Neutrophil (primary cell): Measurements from ENCODE around the gene EFCAB8.

Experiments used
- H3K27ac ChIP-seq: fragments of 200-600 bp; sonication (generic); 2 replicates; pipeline ENCODE4 v1.5.1; 2016; ENCODE audit warnings: mild to moderate bottlenecking, moderate library complexity
- H3K27me3 ChIP-seq: fragments of 200-600 bp; sonication (generic); 2 replicates; pipeline ENCODE4 v1.6.0; 2016; ENCODE audit warnings: mild to moderate bottlenecking
- H3K36me3 ChIP-seq: fragments of 200-600 bp; sonication (generic); 2 replicates; pipeline ENCODE4 v1.5.1; 2017
- H3K4me1 ChIP-seq, 2 experiments: fragments of 200-600 bp in 1 of 2; sonication (generic) in 1 of 2; 1 replicate in 1 of 2; 2 replicates in 1 of 2; pipeline versions ENCODE4 v1.5.1 to v1.6.1; 2013 to 2016; ENCODE audit warnings: low read depth in 1 of 2, low read length in 1 of 2, mild to moderate bottlenecking in 1 of 2, moderate library complexity in 1 of 2; ENCODE audit not compliant: control insufficient read depth in 1 of 2, insufficient read depth in 1 of 2
- H3K4me3 ChIP-seq, 2 experiments: fragments of 200-600 bp in 1 of 2; sonication (generic) in 1 of 2; 1 replicate in 1 of 2; 2 replicates in 1 of 2; pipeline ENCODE4 v1.5.1; 2013 to 2016; ENCODE audit warnings: low read depth in 1 of 2, low read length in 1 of 2, mild to moderate bottlenecking in 1 of 2, moderate library complexity in 1 of 2
- H3K9me3 ChIP-seq: fragments of 200-600 bp; sonication (generic); 2 replicates; pipeline ENCODE4 v1.5.1; 2016
- TF ChIP-seq, protein P1 (sequence below): fragments of 200-600 bp; sonication (generic); IDR thresholded peaks from 2 replicates; pipeline ENCODE4 v1.5.1; 2016; ENCODE audit warnings: antibody characterized with exemption

EFCAB8 gene

DNA sequence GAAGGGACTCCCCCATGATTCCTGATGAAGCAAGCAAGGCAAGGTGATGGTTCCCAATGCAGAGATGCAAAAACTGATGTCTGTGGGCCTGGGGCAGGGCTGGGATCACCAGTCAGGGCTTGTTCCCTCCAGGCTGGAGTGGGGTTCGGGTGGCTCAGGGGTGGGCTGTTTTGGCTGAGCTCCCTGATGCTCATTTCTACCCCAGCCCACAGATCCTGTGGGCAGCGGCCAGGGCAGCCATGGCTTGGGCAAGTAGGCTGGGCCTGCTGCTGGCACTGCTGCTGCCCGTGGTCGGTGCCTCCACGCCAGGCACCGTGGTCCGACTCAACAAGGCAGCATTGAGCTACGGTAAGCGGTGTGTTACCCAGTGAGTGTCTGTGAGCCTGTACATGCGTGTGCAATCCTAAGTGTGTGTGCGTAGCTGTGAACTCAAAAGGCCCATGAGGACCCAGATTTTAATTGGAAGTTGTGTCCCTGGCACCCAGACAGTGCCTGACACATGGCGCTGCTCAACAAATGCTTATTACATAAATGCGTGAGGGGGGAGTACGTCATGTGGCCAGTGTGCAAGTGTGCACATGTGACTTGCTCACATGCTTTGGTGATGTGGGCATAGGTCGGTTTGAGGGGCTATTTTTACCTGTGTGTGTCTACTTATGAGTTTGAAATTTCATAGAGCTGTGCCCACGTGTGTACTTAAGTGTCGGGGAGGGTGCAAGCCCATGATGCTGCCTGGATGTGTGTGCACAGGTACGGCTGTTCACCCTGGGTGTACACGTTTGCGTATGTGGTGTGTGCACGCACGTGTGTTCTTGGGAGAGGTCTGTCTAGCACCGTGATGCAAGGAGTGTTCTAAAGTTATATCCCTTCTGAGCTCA lies 149.9 kb downstream of the EFCAB8 start:
- Histone ChIP-seq H3K36me3 (no peaks in the 10 kb centered on the region), H3K4me3 (no peak overlapping the region), H3K9me3 (no peaks in the 10 kb centered on the region), H3K27me3 (no peaks in the 10 kb centered on the region), H3K4me1 (no peaks in the 10 kb centered on the region), H3K27ac (no peak overlapping the region)
- TF ChIP-seq, protein P1, sequence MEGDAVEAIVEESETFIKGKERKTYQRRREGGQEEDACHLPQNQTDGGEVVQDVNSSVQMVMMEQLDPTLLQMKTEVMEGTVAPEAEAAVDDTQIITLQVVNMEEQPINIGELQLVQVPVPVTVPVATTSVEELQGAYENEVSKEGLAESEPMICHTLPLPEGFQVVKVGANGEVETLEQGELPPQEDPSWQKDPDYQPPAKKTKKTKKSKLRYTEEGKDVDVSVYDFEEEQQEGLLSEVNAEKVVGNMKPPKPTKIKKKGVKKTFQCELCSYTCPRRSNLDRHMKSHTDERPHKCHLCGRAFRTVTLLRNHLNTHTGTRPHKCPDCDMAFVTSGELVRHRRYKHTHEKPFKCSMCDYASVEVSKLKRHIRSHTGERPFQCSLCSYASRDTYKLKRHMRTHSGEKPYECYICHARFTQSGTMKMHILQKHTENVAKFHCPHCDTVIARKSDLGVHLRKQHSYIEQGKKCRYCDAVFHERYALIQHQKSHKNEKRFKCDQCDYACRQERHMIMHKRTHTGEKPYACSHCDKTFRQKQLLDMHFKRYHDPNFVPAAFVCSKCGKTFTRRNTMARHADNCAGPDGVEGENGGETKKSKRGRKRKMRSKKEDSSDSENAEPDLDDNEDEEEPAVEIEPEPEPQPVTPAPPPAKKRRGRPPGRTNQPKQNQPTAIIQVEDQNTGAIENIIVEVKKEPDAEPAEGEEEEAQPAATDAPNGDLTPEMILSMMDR, result no peak

GRCh38 chr20:33009214-33010132 lies 150.8 kb downstream of the EFCAB8 start:
- Histone ChIP-seq H3K27me3 (no peaks in the 10 kb centered on the region), H3K9me3 (no peaks in the 10 kb centered on the region), H3K36me3 (no peaks in the 10 kb centered on the region), H3K27ac (no peak overlapping the region), H3K4me1 (no peaks in the 10 kb centered on the region), H3K4me3 (no peak overlapping the region)
- TF ChIP-seq, protein P1, result no peak

DNA sequence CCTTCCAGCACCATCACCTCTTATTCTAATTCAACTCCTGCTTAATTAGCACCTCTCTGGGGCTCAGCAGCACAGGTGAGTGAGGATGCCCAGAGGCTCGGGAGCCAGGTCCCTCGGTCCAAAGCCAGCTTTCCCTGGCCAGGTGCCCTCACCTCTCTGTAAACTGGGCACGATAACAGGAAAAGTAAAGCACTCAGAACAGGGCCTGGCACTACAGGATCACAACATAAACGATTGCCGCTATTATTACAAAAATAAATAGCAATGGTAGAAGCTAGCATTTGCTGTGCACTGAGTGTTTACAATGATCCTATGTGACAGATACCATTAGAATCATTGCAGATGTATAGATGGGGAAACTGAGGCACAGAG lies 151.4 kb downstream of the EFCAB8 start:
- TF ChIP-seq, protein P1, result no peak
- no peaks in the 10 kb centered on the region for H3K9me3 ChIP-seq
- H3K27me3 ChIP-seq, result no peaks in the 10 kb centered on the region
- H3K4me1 ChIP-seq, result no peaks in the 10 kb centered on the region
- no peaks in the 10 kb centered on the region for H3K36me3 ChIP-seq
- H3K4me3 ChIP-seq, result no peak overlapping the region
- no peak overlapping the region for H3K27ac ChIP-seq

DNA sequence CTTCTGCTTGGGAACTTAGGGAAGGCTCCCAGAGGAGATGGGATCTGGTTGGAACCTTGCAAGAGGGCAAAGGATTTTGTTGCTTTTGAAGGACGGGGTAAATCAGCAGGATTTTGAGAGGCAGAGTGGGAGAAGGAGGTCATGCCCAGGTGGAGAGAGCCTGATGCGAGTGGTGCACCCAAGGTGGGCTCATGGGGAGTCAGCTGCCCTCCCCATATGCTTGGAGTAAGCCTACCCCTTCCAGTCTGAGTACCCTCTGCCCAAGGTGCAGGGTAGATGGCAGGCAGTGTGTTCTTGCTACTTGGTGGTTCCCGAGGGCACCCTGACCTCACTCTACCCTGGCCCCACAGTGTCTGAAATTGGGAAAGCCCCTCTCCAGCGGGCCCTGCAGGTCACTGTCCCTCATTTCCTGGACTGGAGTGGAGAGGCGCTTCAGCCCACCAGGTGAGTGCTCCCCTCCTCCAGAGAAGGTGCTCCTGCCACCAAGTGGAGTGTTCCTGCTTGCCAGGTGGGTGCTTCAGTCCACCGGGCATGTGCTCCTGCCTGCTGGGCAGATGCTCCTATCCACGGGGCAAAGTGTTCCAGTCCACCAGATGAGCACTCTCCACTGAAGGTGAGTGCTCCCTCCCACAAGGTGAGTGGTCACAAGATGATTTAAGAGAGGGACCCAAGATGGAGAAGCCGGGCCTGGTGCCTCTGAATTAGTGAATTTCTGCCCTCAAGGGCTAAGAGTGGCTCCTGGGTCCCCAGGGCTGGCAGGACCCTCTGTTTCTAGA lies 152.1 kb downstream of the EFCAB8 start:
- Histone ChIP-seq H3K4me3 (no peak overlapping the region), H3K27ac (no peak overlapping the region), H3K27me3 (no peaks in the 10 kb centered on the region), H3K4me1 (no peaks in the 10 kb centered on the region), H3K9me3 (no peaks in the 10 kb centered on the region), H3K36me3 (no peaks in the 10 kb centered on the region)
- TF ChIP-seq, protein P1, result no peak
